Measurements from ENCODE around the gene NOL4L.

GRCh38 chr20:32508775-32509119, 76.4 kb downstream of the NOL4L start:
- no peak for TF ChIP-seq RARB (CRISPR knock-in tag; IDR thresholded peaks at IDR 0.05)
- TF ChIP-seq GLIS3 (CRISPR knock-in tag; IDR thresholded peaks at IDR 0.05): no peak
- TF ChIP-seq ZNF8 (CRISPR knock-in tag; IDR thresholded peaks at IDR 0.05): no peak
- TF ChIP-seq CREB5 (CRISPR knock-in tag; IDR thresholded peaks at IDR 0.05; ENCODE audit: low read depth): no peak
- TF ChIP-seq OSR1 (CRISPR knock-in tag; IDR thresholded peaks at IDR 0.05): no peak
- TF ChIP-seq CSDC2 (CRISPR knock-in tag; IDR thresholded peaks at IDR 0.05): no peak
- no peak for TF ChIP-seq PATZ1 (CRISPR knock-in tag; IDR thresholded peaks at IDR 0.05; ENCODE audit: borderline replicate concordance)
- TF ChIP-seq SNAI2 (CRISPR knock-in tag; IDR thresholded peaks at IDR 0.05): no peak
- no peak for TF ChIP-seq TCF4 (CRISPR knock-in tag; IDR thresholded peaks at IDR 0.05; ENCODE audit: borderline replicate concordance)
- no peak for TF ChIP-seq CSRNP3 (CRISPR knock-in tag; IDR thresholded peaks at IDR 0.05)
- TF ChIP-seq ARNTL (CRISPR knock-in tag; IDR thresholded peaks at IDR 0.05; ENCODE audit: borderline replicate concordance, low read depth): no peak
- TF ChIP-seq ESRRG (CRISPR knock-in tag; IDR thresholded peaks at IDR 0.05): no peak

Data from SK-N-SH treated with all-trans-retinoic acid at 6 μM for 48 hours (cell line).